Esophagus squamous epithelium (tissue), 5 donors: ENCODE measurements around the gene SBF1. TPM values are rescaled to one million over a fixed set of nuclear protein-coding genes. Genes with fewer than 3 reads are reported as not detected.

Source experiments
- DNase-seq: peaks from one replicate; lab custom pipeline; 2025; lab: John Stamatoyannopoulos, UW
- H3K27ac ChIP-seq, 4 donors: fragments of 200-600 bp; sonication (generic); one replicate each; pipeline ENCODE4 v1.5.1; 2016 to 2019; ENCODE audit warnings: mild to moderate bottlenecking in 1 of 4
- H3K27me3 ChIP-seq, 4 donors: fragments of 200-600 bp; sonication (generic); 1 replicate in 3 of 4; 2 replicates in 1 of 4; pipeline versions ENCODE4 v1.5.1 to v1.6.0; 2017 to 2021; ENCODE audit warnings: antibody characterized with exemption in 1 of 4
- H3K36me3 ChIP-seq, 3 donors: fragments of 200-600 bp; sonication (generic); one replicate each; pipeline ENCODE4 v1.5.1; 2016 to 2019
- H3K4me1 ChIP-seq, 3 donors: fragments of 200-600 bp; sonication (generic); one replicate each; pipeline ENCODE4 v1.5.1; 2017 to 2019
- H3K4me3 ChIP-seq, 4 donors: fragments of 200-600 bp; sonication (generic); 1 replicate in 3 of 4; 2 replicates in 1 of 4; pipeline ENCODE4 v1.5.1; 2016 to 2019; ENCODE audit warnings: mild to moderate bottlenecking in 2 of 4, moderate library complexity in 1 of 4
- H3K9me3 ChIP-seq, 3 donors: fragments of 200-600 bp; sonication (generic); one replicate each; pipeline ENCODE4 v1.5.1; 2016 to 2019
- POLR2A ChIP-seq, 4 donors: fragments of 450-650 bp; IDR thresholded peaks; one replicate each; pipeline ENCODE4 v1.6.1; 2017; ENCODE audit warnings: antibody characterized with exemption in 4 of 4, mild to moderate bottlenecking in 4 of 4, moderate library complexity in 3 of 4
- WGBS, 2 donors: methylation state at CpG; one replicate each; pipeline ENCODE4 v1.1.5; 2018; 5-methylcytosine and 5-hydroxymethylcytosine counted together
- intact Hi-C: fragments of 100-400 bp; cut with DNase I; formaldehyde crosslinking; loops from one replicate; pipeline ENCODE4 v1.15.0; 2022
- total RNA-seq, 4 donors: library from RNA; depleted of rRNA; stranded (reverse); fragments of >200 nt; gene quantifications; one replicate each; pipeline ENCODE4 v1.1.0, GENCODE V29; 2016
- TF ChIP-seq, protein P1 (sequence below), 6 experiments: fragments of 450-650 bp in 4 of 6; fragments of 200-600 bp in 2 of 6; sonication (generic) in 2 of 6; IDR thresholded peaks; one replicate each; pipeline ENCODE4 v1.5.1; 2016 to 2019; ENCODE audit warnings: antibody characterized with exemption in 6 of 6, mild to moderate bottlenecking in 4 of 6, moderate library complexity in 4 of 6
- donor health status: DM: yes; HTN: yes; CAD: no.

The SBF1 gene, protein sequence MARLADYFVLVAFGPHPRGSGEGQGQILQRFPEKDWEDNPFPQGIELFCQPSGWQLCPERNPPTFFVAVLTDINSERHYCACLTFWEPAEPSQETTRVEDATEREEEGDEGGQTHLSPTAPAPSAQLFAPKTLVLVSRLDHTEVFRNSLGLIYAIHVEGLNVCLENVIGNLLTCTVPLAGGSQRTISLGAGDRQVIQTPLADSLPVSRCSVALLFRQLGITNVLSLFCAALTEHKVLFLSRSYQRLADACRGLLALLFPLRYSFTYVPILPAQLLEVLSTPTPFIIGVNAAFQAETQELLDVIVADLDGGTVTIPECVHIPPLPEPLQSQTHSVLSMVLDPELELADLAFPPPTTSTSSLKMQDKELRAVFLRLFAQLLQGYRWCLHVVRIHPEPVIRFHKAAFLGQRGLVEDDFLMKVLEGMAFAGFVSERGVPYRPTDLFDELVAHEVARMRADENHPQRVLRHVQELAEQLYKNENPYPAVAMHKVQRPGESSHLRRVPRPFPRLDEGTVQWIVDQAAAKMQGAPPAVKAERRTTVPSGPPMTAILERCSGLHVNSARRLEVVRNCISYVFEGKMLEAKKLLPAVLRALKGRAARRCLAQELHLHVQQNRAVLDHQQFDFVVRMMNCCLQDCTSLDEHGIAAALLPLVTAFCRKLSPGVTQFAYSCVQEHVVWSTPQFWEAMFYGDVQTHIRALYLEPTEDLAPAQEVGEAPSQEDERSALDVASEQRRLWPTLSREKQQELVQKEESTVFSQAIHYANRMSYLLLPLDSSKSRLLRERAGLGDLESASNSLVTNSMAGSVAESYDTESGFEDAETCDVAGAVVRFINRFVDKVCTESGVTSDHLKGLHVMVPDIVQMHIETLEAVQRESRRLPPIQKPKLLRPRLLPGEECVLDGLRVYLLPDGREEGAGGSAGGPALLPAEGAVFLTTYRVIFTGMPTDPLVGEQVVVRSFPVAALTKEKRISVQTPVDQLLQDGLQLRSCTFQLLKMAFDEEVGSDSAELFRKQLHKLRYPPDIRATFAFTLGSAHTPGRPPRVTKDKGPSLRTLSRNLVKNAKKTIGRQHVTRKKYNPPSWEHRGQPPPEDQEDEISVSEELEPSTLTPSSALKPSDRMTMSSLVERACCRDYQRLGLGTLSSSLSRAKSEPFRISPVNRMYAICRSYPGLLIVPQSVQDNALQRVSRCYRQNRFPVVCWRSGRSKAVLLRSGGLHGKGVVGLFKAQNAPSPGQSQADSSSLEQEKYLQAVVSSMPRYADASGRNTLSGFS (N-terminal part only)
- 10 to 100 TPM; 38.3 to 92.0 (median 63.4) TPM for total RNA-seq

DNA sequence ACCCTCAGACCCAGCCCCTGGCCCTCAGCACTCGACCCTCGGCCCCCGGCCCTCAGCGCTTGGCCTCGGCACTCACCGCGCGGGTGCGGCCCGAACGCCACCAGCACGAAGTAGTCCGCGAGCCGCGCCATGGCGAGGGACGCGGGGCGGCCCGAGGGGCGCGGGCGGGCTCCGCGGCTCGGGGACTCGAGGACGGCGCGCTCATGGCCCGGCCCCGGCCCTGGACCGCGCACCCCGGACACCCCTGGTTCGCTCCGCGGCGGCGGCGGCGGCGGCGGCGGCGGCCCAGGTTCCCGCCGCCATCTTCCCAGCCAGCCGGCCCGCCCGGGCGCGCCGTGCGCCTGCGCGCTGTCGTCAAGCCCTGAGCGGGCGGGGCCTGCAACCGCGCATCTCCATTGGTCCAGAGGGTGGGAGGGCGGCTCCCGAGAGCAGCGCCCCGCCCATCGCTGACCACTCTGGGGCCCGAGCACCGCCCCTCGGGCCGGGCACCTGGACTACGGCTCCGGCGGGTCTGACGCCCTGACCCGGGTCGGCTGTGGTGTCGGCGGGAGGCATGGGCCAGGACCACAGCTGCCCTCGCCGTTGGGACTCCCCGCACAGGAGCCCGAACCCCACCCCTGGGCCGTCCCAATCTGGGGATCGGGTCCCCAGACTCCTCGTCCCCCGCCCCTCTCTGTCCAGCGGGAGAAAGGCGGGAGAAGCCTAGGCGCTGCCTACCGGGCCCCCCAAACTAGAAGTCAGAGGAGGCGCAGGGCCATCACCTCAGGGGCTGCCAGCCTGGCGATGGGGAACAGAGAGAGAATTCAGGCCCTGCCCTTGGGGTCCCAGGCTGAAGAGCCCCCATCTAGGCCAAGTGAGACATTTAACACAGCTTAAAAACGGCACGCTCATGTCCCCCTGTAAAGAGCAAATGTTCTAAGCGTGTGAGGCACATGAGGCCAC is at the start of gene SBF1:
TSS of gene SBF1 (minus strand) at position 326 of the 942 bp plus-strand sequence. CDS start at position 131, 195 bp downstream.
- peaks cover 47 to 59% (median 48%) of the 10 kb centered on the region in 3 donors for H3K4me1 ChIP-seq
- peak within 1 kb of the TSS; percentile 94 to 95 (median 94) for H3K27ac ChIP-seq
- DNase-seq: peak; percentile 43
- TF ChIP-seq, protein P1, sequence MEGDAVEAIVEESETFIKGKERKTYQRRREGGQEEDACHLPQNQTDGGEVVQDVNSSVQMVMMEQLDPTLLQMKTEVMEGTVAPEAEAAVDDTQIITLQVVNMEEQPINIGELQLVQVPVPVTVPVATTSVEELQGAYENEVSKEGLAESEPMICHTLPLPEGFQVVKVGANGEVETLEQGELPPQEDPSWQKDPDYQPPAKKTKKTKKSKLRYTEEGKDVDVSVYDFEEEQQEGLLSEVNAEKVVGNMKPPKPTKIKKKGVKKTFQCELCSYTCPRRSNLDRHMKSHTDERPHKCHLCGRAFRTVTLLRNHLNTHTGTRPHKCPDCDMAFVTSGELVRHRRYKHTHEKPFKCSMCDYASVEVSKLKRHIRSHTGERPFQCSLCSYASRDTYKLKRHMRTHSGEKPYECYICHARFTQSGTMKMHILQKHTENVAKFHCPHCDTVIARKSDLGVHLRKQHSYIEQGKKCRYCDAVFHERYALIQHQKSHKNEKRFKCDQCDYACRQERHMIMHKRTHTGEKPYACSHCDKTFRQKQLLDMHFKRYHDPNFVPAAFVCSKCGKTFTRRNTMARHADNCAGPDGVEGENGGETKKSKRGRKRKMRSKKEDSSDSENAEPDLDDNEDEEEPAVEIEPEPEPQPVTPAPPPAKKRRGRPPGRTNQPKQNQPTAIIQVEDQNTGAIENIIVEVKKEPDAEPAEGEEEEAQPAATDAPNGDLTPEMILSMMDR (IDR thresholded peaks at IDR 0.05): no peak
- peak in 3 of 4 donors; percentile 70 to 80 (median 73) for TF ChIP-seq POLR2A (IDR thresholded peaks at IDR 0.05)
- H3K9me3 ChIP-seq: no peaks in the 10 kb centered on the region
- H3K36me3 ChIP-seq: no peaks in the 10 kb centered on the region
- intact Hi-C loops: no loop called here
- peaks cover 0 to 15% (median 0%) of the 10 kb centered on the region in 4 donors for H3K27me3 ChIP-seq
- WGBS, 2 donors: 27 to 30% methylated on average over 3 of the region's 97 CpGs
- H3K4me3 ChIP-seq: peak within 1 kb of the TSS; percentile 65 to 84 (median 76)

DNA sequence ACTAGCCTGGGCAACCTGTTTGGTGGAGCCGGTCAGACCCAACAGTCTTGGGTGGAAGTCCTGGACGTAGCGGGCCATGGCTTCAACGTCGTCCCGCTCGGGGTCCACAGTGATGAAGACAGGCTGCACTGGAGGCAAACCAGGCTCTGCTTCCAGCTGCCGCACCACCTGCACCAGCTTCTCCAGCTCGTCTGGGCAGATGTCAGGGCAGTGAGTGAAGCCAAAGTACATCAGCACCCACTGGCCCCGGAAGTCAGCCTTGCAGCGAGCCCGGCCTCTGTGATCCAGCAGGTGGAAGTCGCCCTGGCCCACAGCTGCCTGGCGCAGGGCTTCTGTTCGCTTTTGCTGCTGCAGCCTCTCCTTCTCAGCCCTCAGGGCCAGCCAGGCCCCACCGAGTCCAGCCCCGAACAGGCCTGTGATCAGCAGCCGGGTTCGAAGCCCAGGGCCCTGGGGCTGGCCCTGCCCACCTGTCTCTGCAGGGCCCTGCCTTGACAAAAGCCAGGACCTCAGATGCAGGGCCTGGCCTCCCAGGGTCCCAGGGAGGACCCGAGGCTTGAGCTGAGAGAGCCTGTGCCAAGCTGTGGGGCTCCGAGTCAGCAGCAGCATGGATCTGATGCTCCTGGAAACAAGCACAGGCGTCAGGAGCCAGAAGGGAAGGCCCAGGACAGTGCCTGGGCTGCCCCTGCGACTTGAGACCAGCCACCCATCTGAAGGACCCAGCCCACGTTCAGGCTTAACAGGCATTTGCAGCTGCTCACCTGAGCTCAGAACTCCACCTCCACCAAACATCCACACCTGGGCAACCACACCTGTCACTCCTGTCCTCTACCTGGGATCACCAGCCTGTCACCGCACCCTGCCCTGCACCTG is 49.2 kb upstream of the SBF1 start:
- H3K27me3 ChIP-seq: no peaks in the 10 kb centered on the region
- intact Hi-C loops: loop anchor here (10.0 kb wide), 1 partner anchor 91 kb away; no protein-coding TSS in a partner anchor
- peak overlapping the region; percentile 90 to 99 (median 95) for H3K27ac ChIP-seq
- H3K36me3 ChIP-seq: peaks cover 25 to 51% (median 28%) of the 10 kb centered on the region in 3 donors
- no peaks in the 10 kb centered on the region for H3K9me3 ChIP-seq
- no peak for DNase-seq
- WGBS, 2 donors: 71 to 73% methylated on average over 8 to 9 of the region's 25 CpGs
- H3K4me1 ChIP-seq: peaks cover 32 to 57% (median 37%) of the 10 kb centered on the region in 3 donors
- no peak for TF ChIP-seq POLR2A (IDR thresholded peaks at IDR 0.05)
- TF ChIP-seq, protein P1 (IDR thresholded peaks at IDR 0.05): no peak
- H3K4me3 ChIP-seq: peak overlapping the region; percentile 55 to 84 (median 67)

- no peak for TF ChIP-seq POLR2A (IDR thresholded peaks at IDR 0.05)
- intact Hi-C loops: loop anchor here (10.0 kb wide), 1 partner anchor 91 kb away; no protein-coding TSS in a partner anchor
- no peak for DNase-seq
- Histone ChIP-seq H3K36me3 (peaks cover 28 to 57% (median 28%) of the 10 kb centered on the region in 3 donors), H3K4me1 (peaks cover 29 to 51% (median 30%) of the 10 kb centered on the region in 3 donors), H3K4me3 (no peak overlapping the region), H3K27ac (no peak overlapping the region), H3K9me3 (no peaks in the 10 kb centered on the region), H3K27me3 (no peaks in the 10 kb centered on the region)
- WGBS, 2 donors: 90% methylated on average over 15 of the region's 16 CpGs; no CpG with 5 or more reads in 1 of the 2 donors
These were observed 48.6 kb upstream of the SBF1 start for GRCh38 chr22:50523458-50523805.

DNA sequence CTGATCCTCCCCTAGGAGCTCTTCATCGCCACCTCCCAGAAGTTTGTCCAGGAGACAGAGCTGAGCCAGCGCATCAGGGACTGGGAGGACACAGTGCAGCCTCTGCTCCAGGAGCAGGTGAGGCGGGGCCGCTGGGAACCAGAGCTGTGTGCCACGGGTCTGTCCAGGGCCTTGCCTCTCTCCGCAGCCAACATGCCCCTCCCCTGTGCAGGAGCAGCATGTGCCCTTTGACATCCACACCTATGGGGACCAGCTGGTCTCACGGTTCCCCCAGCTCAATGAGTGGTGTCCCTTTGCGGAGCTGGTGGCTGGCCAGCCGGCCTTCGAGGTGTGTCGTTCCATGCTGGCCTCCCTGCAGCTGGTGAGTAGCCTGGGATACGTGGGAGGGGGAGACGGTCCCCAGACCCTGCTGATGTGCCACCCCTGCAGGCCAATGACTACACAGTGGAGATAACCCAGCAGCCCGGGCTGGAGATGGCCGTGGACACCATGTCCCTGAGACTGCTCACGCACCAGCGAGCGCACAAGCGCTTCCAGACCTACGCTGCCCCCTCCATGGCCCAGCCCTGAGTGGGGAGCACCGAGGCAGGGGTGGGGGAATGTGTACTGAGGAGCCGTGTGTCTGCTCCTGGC is 48.1 kb upstream of the SBF1 start:
- H3K27me3 ChIP-seq: no peaks in the 10 kb centered on the region
- peaks cover 30 to 62% (median 33%) of the 10 kb centered on the region in 3 donors for H3K36me3 ChIP-seq
- WGBS, 2 donors: 70 to 77% methylated on average over 2 to 10 of the region's 22 CpGs
- TF ChIP-seq, protein P1 (IDR thresholded peaks at IDR 0.05): no peak
- no peak for TF ChIP-seq POLR2A (IDR thresholded peaks at IDR 0.05)
- no peaks in the 10 kb centered on the region for H3K9me3 ChIP-seq
- intact Hi-C loops: loop anchor here (10.0 kb wide), 1 partner anchor 92 kb away; no protein-coding TSS in a partner anchor
- H3K4me1 ChIP-seq: peaks cover 25 to 46% (median 29%) of the 10 kb centered on the region in 3 donors
- no peak overlapping the region for H3K27ac ChIP-seq
- H3K4me3 ChIP-seq: no peak overlapping the region
- DNase-seq: no peak
